SW480 (cell line): ENCODE data around the gene PAX9.
A peak's percentile ranks its signal among the peaks of the same experiment; 100 is the strongest.

Experiments used
- DNase-seq: peaks from one replicate; pipeline ENCODE4 v3.0.0-alpha.2; 2016; ENCODE audit warnings: low spot score

Gene PAX9

DNA sequence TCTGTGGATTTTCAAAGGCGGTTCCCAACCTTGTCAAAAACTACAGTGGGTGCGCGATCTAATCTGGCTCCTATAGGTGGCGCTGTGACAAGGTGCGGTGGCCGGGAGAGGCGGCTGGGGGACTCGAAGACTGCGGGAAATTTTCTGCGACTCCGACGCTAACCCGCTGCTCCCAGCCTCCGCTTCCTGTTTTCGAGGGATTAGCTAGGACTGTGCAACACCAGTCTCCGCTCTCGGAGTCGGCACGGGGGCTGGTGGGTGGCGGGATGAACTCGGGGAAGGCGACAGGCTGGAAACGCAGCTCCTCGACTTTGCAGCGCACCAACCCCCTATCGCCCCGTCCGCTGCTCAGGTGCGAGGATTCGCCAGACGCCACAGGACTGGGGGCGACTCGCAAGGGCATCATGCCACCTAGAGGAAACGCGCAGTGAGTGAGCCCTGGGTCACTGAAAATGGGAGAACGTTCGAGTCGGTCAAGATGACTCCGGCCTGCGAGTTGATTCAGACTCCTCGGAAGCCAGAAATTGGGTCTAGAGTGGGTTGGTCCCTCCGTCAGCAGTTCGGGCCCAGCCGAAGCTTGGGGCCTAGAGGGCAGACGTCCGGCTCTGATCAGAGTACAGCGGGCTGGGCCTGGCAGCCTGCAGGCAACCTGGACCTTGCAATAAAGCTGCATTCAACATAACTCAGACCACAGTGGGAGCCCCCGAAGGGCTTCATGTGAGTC is 5.5 kb upstream of the PAX9 start:
- DNase-seq: peak; percentile 67

- DNase-seq: no peak
Measured at GRCh38 chr14:36656687-36657398, 4.8 kb upstream of the PAX9 start.

GRCh38 chr14:36657399-36658122 is 4.1 kb upstream of the PAX9 start:
- no peak for DNase-seq

DNA sequence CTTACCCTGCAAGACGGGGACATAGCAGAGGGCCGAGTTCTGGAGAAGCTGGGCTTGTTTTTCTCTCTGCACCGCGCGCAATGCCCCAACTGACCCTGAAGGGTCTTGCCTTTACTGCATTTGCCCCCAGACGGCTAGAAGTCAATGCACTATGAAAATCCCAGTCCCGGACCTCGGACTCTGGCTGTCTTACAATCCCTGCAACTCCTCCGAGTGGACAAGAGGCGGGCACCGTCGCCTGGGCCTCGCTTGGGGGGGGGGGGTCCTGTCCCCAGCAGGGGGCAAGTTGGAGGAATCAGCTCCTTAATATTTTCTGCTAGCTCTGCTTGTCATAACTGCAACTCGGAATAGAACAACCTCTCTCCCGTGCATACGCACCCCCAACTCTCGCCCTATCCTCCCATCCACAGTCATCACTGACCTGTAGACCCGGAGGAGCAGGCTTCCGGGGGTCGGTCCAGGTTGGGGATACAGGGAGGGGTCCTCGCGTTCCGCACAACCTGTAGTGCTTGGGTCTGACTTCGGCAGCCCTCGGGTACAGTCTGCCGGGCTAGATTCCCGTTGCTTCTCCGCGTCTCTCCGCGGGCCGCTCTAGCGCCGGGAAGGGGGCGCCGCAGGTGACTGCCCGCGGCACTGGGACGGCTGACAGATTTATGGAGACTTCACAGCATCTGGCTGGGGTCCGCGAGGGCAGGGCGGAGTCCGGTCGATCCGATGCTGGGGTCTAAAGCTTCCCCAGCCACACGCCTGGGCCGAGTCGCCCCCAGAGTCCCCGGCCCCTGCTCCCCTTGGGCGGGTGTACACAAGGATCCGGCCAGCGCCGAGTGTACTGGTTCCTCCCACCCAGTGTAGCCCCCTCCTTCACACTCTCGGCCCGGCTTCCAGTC is 3.3 kb upstream of the PAX9 start:
- no peak for DNase-seq

DNA sequence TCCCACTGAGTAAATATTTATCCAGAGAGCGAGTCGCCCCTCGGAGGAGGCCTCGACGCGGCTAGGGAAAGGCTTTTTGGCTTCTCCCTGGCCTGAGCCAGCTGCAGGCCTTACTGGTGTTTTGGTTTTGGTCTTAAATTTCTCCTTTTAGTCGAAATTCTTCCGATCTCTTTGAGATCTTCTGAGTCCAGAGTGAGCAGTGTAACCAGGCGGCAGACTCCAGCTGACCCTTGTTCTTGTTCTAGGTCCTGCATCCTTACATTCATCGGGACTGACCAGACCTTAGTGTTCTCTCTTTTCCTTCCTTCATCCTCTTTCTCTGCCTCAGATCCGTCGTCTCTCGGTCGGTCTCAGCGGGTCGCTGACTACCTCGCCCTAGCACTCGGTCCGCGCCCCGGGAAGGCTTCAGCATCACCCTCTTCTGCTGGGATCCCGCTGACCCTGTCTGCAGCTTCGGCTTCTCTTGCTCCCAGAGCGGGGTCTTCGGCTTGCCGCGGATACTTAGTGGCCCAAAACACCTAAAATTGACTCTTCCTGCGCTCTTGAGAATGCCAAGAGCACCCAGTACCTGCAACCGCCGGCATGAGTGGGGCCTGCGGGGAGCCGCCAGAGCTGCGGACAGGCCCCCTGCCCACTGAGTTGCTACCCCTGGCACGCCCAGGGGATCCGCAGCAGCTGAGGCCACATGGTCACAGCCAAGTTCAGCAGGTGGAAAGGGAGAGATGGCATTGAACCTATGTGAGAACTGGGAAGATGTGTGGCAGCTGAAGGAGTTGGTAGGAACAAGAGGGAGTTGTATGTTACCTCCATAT is 2.4 kb upstream of the PAX9 start:
- no peak for DNase-seq

GRCh38 chr14:36659822-36660735 is 1.6 kb upstream of the PAX9 start:
- DNase-seq: no peak

- DNase-seq: peak; percentile 16
Measured at GRCh38 chr14:36660736-36661505, 739 bp upstream of the PAX9 start.

DNA sequence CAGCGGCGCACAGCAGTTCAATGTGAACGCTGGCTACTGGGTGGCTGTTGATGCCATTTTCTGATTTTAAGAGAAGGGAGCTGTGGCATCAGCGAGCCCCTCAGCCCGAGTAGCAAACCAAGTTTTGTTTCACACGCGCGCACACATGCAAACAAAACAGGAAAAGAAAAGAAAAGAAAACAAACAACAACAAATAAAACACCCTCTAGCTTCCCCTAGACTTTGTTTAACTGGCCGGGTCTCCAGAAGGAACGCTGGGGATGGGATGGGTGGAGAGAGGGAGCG is 540 bp downstream of the PAX9 start:
- no peak for DNase-seq

DNA sequence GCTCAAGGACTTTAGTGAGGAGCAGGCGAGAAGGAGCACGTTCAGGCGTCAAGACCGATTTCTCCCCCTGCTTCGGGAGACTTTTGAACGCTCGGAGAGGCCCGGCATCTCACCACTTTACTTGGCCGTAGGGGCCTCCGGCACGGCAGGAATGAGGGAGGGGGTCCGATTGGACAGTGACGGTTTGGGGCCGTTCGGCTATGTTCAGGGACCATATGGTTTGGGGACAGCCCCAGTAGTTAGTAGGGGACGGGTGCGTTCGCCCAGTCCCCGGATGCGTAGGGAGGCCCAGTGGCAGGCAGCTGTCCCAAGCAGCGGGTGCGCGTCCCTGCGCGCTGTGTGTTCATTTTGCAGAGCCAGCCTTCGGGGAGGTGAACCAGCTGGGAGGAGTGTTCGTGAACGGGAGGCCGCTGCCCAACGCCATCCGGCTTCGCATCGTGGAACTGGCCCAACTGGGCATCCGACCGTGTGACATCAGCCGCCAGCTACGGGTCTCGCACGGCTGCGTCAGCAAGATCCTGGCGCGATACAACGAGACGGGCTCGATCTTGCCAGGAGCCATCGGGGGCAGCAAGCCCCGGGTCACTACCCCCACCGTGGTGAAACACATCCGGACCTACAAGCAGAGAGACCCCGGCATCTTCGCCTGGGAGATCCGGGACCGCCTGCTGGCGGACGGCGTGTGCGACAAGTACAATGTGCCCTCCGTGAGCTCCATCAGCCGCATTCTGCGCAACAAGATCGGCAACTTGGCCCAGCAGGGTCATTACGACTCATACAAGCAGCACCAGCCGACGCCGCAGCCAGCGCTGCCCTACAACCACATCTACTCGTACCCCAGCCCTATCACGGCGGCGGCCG is 1.1 kb downstream of the PAX9 start:
- DNase-seq: peak; percentile 14

DNA sequence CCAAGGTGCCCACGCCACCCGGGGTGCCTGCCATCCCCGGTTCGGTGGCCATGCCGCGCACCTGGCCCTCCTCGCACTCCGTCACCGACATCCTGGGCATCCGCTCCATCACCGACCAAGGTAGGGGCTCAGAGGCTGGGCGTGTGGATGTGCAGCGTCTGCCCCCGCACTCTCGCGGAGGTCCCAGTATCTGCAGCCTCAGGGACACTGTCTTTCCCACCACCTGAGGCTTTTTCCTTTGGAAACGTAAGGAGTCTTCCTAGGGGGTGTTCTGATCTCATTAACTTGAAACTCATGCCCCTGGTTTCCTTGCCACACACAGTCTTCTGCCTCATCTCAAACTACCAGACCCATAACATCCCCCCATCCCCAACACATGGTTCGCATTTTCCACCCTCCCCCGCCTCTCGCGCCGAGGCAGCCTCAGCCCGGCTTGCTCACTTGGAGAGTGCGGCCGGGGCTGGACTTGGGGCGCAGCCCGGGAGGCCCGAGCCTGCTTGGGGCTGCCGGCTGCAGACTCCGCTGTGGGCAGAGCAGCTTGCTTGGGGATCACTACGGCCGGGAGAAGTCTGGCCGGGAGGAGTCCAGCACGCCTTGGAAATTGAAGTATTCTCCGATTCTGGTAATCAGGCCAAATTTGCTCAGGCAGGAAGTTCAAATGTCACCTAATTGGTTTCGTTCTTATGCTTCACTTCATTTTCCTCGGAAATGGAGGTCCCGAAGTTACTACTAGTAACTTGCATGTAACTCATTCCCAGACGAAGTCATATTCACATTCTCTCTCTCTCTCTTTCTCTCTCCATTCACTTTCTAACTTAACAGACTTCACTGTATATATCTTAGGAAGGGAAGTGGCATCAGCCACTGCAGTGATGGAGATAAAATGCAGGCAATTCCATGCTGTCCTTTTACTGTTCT is 2.0 kb downstream of the PAX9 start:
- DNase-seq: no peak

DNA sequence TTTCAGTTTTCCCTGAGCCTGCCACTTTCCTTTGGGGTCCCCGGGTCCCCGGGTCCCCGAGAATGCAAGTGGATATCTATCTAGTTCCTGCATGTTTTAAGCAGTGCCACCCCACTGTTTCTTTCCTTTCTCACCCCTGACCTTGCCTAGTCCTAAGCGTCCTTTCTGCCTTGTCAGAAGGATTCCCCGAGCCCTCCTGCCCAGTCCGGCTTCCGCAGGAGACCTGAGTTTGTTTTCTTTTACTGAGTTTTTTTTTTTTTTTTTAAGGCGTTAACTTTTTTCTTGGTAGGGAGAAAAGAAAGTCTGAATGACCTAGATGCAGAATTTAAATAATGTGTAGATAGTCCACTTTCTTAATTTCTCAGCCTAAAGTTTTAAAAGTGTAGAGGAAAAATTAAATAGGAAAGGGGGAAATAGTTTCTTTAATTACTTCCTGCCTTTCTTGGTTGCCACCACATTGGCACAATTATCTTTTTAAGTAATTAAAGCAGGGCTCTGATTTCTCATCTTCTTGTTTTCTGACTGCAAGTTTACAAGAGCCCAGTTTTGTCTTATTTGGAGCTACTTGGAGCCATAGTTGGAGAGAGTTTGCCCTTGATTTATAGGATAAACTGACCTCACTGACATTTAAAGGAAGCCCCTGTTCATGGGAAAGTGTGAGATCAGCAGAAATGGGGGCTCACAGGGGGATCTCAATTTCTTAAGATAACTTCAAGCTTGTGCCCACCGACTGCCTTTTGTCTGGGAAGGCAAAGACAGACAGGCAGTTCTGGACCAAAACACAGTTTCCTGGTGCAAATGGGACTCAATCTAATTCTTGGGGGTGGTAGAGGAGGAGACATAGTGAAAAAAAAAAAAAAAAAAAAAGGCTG is 2.9 kb downstream of the PAX9 start:
- DNase-seq: no peak

DNA sequence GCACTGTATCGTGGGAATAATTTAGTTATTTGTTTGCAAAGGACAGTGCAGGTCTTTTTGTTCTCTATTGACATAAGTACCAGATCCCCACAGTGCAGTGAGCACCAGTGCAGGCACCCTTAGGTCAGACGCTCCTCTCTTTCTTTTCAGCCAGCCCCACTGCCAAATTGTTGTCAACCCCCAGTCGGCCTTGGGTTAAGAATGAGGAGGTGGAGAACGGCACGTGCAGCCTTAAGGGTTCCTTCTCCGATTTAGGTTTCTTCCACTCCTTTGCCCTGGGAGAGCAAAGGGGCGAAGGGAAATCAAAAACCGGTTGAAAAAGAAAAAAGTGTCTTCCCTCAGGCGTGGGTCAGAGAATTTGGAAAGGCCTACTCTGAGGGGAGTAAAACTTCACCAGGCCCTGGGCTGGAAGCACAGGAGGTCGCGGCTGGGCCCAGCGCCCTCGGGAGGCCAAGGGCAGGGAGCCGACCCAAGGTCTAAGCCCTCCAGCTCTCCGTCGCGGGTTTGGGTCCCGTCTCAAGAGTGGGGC is 4.3 kb downstream of the PAX9 start:
- no peak for DNase-seq

DNA sequence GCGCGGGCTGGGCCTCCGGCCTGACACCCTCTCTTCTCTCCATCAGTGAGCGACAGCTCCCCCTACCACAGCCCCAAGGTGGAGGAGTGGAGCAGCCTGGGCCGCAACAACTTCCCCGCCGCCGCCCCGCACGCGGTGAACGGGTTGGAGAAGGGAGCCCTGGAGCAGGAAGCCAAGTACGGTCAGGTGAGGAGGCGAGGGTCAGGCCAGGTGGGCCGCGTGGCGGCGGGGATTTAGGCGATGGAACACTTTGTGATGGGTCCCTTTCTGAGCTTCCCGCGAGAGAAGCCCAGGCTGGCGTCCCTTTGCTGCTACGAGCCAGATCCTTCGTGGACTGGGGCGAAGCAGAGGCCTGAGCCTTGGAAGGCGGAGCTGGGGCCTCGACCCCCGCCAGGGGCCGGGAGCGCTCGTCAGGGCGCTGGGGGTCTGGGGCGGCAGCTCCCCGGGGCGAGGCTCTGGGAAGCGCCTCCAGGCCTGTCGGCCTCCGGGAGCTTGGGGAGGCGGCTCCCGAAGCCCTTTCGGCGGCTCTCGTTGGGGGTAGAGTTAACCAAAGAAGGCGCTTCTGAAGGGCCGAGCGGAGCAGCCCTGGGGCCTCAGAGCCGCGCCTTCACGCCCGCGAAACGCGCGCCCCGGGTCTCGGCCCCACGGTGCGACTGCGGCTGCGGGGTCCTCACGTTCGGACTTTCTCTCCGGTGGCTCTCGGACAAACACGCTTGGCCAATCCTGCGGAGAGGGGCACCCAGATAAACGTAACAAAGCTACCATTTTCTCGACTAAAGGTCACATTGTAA is 5.0 kb downstream of the PAX9 start:
- DNase-seq: no peak

DNA sequence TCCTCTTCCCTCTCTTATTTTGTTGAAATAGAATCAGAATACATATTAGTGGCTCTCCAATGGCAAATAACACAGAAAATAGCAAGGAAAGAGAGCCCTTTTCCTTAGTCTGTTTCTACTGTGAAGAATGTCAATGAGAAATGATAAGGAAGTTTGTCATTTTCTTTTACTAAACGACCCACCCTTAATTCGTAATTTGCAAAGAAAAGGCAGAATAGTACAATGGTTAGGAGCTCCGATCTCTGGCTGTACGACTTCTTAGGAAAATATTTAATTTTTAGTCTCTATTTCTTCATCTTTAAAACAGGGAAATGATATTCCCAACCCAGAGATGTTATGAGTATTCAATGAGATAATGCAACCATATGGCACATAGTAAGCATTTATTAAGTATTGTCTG is 6.0 kb downstream of the PAX9 start:
- no peak for DNase-seq

- DNase-seq: no peak
Measured at GRCh38 chr14:36671149-36671548, 9.5 kb downstream of the PAX9 start.
